A204.1 (cell line): ENCODE measurements around the gene LUC7L.
"Not testable (repeated sequence)": the region's sequence is repeated elsewhere in the genome, so short reads cannot be mapped to it uniquely, and the experiment has no call there.

ENCODE experiments used
- FAIRE-seq: peaks from 2 replicates; lab custom pipeline; 2012; peaks lifted over from hg19 to GRCh38; lab: Jason Lieb, UNC

LUC7L gene

DNA sequence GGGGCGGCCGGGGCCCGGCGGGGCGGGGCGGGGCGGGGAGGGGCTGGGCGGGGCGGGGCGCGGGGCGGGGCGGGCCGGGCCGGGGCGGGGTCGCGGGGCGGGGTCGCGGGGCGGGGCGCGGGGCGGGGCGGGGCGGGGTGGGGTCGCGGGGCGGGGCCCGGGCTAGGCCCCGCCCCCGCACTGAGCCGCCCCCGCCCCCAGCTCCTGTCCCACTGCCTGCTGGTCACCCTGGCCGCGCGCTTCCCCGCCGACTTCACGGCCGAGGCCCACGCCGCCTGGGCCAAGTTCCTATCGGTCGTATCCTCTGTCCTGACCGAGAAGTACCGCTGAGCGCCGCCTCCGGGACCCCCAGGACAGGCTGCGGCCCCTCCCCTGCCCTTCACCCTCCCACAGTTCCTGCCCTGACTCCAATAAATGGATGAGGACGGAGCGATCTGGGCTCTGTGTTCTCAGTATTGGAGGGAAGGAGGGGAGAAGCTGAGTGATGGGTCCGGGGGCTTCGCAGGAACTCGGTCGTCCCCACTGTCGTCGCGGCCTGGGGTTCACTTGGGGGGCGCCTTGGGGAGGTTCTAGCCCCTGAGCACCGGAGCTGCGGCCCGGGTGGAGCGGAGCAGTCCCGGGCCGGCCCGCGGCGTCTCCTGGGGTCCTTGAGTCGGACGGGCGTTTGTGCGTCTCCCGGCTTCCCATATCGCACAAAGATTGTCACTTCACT, 64.3 kb downstream of the LUC7L start:
- no peak for FAIRE-seq

DNA sequence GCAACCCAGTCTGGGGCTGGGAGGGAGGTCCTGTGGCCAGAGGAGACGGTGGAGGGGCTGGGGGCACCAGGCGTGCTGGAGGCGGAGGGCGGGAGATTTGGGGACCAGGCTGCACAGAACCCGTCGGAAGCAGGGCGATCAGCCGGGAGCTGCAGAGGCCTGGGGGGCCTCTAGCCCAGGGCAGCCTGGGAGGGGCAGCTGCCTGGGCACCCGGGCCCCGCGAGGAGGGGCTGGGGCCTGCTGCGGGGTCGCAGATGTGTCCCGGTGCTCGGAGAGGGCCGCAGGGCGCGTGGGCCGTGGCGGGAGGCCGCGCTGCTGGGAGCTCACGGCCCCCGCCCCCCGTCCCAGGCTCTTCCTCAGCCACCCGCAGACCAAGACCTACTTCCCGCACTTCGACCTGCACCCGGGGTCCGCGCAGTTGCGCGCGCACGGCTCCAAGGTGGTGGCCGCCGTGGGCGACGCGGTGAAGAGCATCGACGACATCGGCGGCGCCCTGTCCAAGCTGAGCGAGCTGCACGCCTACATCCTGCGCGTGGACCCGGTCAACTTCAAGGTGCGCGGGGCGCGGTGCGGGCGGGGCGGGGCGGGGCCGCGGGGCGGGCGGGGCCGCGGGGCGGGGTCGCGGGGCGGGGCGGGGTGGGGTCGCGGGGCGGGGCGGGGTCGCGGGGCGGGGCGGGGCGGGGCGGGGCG, 65.0 kb downstream of the LUC7L start:
- not testable (repeated sequence) for FAIRE-seq

DNA sequence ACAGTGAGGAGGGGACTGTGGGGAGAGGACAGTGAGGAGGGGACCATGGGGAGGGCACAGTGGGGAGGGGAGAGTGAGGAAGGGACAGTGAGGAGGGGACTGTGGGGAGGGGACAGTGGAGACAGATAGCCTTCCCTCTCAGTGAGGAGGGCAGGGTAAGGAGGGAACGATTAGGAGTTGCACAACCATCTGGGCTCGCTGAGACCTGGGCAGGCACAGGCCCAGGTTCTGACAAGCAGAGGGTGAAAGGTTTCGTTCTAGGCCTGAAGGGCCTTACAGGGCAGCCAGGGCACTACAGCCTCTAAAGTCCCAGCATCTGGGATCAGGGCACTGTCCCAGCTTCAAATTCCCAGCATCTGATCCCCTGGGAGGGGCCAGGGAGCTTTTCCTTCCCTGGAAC, 65.6 kb downstream of the LUC7L start:
- FAIRE-seq = not testable (repeated sequence)

GRCh38 chr16:163139-163538, 66.1 kb downstream of the LUC7L start:
- not testable (repeated sequence) for FAIRE-seq

- no peak for FAIRE-seq
Observed at GRCh38 chr16:162271-162991, 66.8 kb downstream of the LUC7L start.

- no peak for FAIRE-seq
Observed at GRCh38 chr16:160691-161190, 68.5 kb downstream of the LUC7L start.

GRCh38 chr16:160242-160641, 69.0 kb downstream of the LUC7L start:
- not testable (repeated sequence) for FAIRE-seq

DNA sequence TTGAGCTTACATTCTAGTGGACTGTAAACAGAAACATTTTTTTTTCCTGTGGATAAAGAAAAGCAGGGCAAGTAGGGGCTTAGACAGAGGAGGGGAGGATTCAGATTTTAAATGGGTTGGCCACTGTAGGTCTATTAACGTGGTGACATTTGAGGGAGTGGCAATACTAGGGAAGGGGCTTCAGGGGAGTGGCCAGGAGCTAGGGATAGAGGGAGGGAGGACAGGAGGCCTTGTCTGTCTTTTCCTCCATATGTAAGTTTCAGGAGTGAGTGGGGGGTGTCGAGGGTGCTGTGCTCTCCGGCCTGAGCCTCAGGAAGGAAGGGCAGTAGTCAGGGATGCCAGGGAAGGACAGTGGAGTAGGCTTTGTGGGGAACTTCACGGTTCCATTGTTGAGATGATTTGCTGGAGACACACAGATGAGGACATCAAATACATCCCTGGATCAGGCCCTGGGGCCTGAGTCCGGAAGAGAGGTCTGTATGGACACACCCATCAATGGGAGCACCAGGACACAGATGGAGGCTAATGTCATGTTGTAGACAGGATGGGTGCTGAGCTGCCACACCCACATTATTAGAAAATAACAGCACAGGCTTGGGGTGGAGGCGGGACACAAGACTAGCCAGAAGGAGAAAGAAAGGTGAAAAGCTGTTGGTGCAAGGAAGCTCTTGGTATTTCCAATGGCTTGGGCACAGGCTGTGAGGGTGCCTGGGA, 70.0 kb downstream of the LUC7L start:
- no peak for FAIRE-seq

GRCh38 chr16:155031-155398, 74.2 kb downstream of the LUC7L start:
- no peak for FAIRE-seq

- FAIRE-seq = no peak
Observed at GRCh38 chr16:154217-155030, 74.8 kb downstream of the LUC7L start.

DNA sequence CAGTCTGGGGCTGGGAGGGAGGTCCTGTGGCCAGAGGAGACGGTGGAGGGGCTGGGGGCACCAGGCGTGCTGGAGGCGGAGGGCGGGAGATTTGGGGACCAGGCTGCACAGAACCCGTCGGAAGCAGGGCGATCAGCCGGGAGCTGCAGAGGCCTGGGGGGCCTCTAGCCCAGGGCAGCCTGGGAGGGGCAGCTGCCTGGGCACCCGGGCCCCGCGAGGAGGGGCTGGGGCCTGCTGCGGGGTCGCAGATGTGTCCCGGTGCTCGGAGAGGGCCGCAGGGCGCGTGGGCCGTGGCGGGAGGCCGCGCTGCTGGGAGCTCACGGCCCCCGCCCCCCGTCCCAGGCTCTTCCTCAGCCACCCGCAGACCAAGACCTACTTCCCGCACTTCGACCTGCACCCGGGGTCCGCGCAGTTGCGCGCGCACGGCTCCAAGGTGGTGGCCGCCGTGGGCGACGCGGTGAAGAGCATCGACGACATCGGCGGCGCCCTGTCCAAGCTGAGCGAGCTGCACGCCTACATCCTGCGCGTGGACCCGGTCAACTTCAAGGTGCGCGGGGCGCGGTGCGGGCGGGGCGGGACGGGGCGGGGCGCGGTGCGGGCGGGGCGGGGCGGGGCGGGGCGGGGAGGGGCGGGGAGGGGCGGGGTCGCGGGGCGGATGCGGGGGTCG, 75.6 kb downstream of the LUC7L start:
- not testable (repeated sequence) for FAIRE-seq

- not testable (repeated sequence) for FAIRE-seq
Observed at GRCh38 chr16:153129-153521, 76.1 kb downstream of the LUC7L start.

DNA sequence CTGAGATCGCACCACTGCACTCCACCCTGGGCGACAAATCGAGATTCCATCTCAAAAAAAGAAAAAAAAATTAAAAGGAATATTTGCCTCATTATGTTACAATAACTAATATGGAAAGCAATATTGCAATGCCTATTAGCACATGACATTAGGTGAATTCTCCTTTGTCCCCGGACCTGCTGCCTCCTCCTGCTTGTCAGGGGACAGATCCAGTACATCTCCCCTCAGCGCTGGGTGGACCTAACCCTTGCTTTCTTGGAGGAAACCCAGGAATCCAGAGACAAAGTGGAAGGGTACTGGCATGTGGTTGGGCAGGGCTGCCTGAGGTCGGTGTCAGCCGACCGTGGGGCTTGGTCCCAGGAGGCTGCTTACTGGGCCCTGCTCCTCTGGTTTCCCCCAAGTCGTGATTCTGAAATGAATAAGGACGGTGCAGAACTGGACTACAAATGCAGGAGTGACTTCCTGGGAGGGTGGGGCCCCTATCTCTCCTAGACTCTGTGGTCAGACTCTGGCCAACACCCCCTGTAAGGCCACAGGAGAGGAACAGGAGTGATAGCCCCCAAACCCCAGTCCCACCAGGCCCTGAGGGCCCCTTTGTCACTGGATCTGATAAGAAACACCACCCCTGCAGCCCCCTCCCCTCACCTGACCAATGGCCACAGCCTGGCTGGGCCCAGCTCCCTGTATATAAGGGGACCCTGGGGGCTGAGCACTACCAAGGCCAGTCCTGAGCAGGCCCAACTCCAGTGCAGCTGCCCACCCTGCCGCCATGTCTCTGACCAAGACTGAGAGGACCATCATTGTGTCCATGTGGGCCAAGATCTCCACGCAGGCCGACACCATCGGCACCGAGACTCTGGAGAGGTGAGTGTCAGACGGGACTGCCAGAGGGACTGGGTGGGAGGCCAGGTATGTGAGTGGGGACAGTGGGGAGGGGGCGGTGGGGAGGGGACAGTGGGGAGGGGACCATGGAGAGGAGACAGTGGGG, 76.8 kb downstream of the LUC7L start, which contains the start of gene HBZ:
HBZ (plus strand) TSS at position 504 of the 988 bp plus-strand sequence; CDS start at position 770, 266 bp downstream.
- no peak for FAIRE-seq

DNA sequence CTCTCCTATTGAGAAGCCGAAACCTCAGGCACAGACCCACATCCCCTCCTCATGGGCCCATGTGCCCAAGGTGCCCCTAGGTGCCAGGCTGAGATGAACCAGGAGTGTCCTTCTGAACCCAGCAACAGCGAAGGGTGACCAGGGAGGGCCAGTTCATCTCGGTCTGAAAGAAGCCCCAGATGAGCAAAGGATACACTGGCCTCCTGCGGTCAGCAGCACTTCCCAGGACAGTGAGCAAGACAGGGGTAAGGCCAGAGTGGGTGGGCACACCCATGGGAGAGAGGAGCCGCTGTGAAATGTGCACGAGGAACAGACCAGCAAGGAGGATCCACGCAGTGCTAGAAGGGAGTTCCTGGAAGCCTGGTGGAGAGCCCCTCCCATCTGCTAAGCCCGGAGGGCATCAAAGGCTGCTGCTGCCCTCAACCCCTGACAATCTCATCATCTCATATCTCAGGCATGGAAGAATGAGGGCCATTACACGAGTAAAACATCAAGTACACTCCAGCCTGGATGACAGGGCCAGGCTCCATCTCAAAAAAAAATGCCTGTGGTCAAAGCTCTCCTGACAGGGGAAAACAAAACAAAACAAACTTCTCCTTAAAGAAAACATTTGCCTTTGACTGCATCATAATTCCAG, 80.1 kb downstream of the LUC7L start:
- no peak for FAIRE-seq

GRCh38 chr16:146646-147045, 82.6 kb downstream of the LUC7L start:
- no peak for FAIRE-seq

- FAIRE-seq = no peak
Observed at GRCh38 chr16:144797-145252, 84.4 kb downstream of the LUC7L start.

DNA sequence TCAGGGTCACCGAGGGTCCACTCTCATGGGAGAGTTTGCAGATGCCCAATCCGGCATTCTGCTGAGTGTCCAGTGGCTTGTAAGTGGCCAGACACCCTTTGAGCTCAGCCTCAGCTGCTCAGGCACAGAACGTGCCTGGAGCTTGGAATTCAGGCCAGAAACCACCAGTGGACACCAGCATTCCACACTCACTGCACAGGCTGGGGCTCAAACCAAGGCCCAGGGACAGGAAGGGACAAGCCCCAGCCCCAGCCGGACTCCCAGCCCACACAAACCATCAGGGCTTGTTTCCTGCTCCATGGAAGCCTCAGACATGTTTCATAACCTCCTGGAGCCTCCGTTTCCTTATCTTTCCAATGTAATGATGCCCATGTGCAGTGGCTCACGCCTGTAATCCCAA, 85.8 kb downstream of the LUC7L start:
- FAIRE-seq = no peak

DNA sequence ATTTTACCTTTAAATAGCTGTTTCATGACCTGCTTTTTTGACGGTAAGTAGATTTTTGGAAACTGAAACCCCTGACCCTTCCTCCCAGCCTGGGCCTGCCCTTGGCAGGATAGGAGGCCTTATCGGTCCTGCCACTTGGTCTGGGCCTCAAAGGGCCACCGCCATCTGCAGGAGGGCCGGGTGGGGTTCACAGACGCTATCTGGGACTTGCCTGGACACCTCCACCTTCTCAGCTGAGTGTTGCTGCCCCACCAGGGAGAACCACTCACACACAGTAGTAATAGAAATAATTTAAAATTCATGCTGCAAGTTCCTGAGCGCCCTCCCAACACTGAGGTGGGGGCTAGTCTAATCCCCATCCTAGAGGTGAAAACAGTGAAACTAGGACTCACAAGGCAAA, 86.2 kb downstream of the LUC7L start:
- no peak for FAIRE-seq

DNA sequence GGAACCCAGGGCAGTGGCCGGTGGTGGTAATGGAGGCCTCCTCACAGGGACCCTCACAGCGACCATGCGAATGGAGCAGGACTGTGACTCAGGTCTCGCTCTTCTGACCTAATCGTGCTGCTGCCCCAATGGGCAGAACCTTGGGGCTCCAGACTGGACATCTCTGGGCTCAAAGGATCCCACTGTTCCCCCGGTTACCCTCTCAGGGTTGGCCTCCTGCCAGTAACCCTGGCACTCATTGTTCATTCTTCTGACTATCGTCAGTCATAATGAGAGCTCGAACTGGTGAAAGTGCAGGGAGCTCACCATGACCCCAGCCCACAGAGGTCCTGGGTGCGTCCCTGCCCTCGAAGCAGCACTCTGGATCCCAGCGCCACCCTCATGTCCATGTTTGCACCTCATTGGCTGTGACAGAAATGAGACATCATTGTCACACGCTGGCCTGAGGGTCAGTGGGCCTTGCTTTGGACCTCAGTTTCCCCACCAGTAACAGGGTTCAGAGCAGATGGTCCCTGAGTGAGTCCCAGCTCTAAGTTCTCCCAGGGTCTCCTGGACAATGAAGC, 86.8 kb downstream of the LUC7L start:
- FAIRE-seq = no peak
